Right cardiac atrium (tissue), 5 donors: ENCODE results near the gene RALGPS1. TPM values are rescaled to one million over a fixed set of nuclear protein-coding genes. Genes with fewer than 3 reads are reported as not detected.
A peak's percentile ranks its signal among the peaks of the same experiment; 100 is the strongest.

Experiments used
- ATAC-seq, 2 donors: fragments of 200-7000 bp; cut with Tn5 transposase; one replicate each; pipeline versions ENCODE4 v1.8.0 to v1.9.1; 2020; ENCODE audit warnings: moderate library complexity in 2 of 2, mild to moderate bottlenecking in 1 of 2
- DNase-seq, 3 donors: peaks; one replicate each; pipeline ENCODE4 v3.0.0-alpha.2; 2020
- H3K27ac ChIP-seq: one replicate; pipeline ENCODE4 v1.5.1; 2013; ENCODE audit warnings: mild to moderate bottlenecking, low read length, control low read depth, moderate library complexity
- H3K27me3 ChIP-seq: one replicate; pipeline ENCODE4 v1.6.1; 2013; ENCODE audit not compliant: control insufficient read depth, insufficient read depth
- H3K4me1 ChIP-seq: one replicate; pipeline ENCODE4 v1.6.1; 2013; ENCODE audit warnings: low read length; ENCODE audit not compliant: control insufficient read depth, insufficient read depth
- H3K4me3 ChIP-seq: one replicate; pipeline ENCODE4 v1.5.1; 2013; ENCODE audit warnings: low read length, control low read depth
- H3K9me3 ChIP-seq: one replicate; pipeline ENCODE4 v1.6.1; 2013; ENCODE audit warnings: low read length; ENCODE audit not compliant: control insufficient read depth
- WGBS: extraction: QIAGEN DNeasy Blood & Tissue Kit; methylation state at CpG from one replicate; pipeline ENCODE4 v1.1.7; 2013; 5-methylcytosine and 5-hydroxymethylcytosine counted together
- intact Hi-C, 4 donors: fragments of 100-400 bp; cut with DNase I; formaldehyde crosslinking; loops; one replicate each; pipeline versions ENCODE4 v1.11.0 to v1.14.0; 2022 to 2023
- polyA plus RNA-seq: library from polyadenylated mRNA; stranded (reverse); fragments of 200-250 nt; gene quantifications from one replicate; pipeline ENCODE4 v1.2.3, GENCODE V29; 2013
- total RNA-seq, 4 donors: library from RNA; stranded (reverse); fragmentation: NEBNext Ultra II Directional; extraction: Animal tissue kit (Norgen Biotek cat#: 25700); gene quantifications; one replicate each; pipeline ENCODE4 v1.2.1, GENCODE V29; 2021
- donor health status: healthy with polysubstance abuse.
- donor health status: DM: no; HTN: yes; CAD: no.
- donor health status: DM: no; HTN: no; CAD: no.
- donor health status: DM: no; HTN: yes; CAD: no; lungs with severe emphysema.
- donor health status: DM: yes; HTN: yes; CAD: no.

RALGPS1 gene
- total and polyA plus RNA-seq, 5 donors, result 10.8 to 19.5 (median 16.3) TPM

DNA sequence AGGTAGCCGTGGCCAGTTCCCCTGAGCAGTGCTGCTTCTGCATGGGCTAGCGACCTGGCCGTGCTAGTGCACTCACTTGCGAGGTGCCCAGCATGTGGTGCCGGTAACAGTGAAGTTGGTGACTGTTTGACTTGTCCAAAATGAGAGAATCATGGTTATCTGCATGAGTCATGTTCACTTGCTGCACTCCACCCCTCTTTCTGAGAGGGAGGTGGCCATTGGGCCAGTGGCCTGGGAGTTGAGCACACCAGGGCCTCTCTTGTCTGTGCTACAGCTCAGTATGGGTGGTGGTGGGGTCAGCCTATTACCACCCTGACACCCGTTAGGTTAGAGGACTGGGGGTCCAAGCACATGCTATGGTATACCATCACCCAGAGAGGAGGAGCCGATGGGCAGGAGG lies 294.6 kb downstream of the RALGPS1 start:
- H3K9me3 ChIP-seq, result no peaks in the 10 kb centered on the region
- WGBS, result 82% methylated on average over 7 of the region's 7 CpGs
- peak in 1 of 3 donors; percentile 27 for DNase-seq
- intact Hi-C loops, result no loop called here
- H3K27me3 ChIP-seq, result no peaks in the 10 kb centered on the region
- peak in 1 of 2 donors; percentile 45 for ATAC-seq
- H3K27ac ChIP-seq, result no peak overlapping the region
- H3K4me3 ChIP-seq, result no peak overlapping the region
- H3K4me1 ChIP-seq, result no peaks in the 10 kb centered on the region

DNA sequence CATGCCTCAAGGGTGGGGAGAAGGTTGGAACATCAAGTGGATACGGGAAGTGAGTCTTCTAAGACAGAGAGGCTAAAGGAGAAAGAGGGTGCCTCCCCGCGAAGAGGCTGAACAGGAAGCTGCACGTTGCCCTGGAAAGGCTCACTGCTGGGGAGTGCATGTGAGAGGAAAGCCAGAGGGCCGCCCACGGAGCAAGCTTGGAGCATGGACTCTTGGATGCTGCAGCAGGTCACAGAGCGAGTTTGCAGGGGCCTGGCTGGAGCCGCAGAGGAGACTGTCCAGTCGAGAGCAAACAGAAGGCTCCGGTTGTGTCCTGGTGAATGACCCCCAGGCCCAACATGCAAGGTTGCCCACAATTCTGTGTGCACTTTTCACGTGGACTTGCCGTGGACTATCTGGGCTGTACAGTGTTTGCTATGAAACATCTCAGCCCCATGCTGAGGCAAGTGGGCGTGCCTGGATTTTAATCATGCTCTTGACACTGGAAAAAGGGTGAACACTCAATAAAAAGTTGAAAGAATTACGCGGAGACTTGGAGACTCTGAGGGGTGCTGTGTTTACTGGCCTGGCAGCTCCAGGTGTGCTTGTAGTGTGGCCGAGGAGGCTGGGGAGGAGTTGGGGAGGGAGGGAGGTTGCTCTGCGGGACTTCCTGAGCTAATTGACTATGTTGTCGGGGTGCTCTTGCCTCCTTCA lies 295.5 kb downstream of the RALGPS1 start:
- DNase-seq, result peak in 2 of 3 donors; percentile 52 to 61
- Histone ChIP-seq H3K9me3 (no peaks in the 10 kb centered on the region), H3K27ac (no peak overlapping the region), H3K4me3 (no peak overlapping the region), H3K4me1 (no peaks in the 10 kb centered on the region), H3K27me3 (no peaks in the 10 kb centered on the region)
- WGBS, result 63% methylated on average over 18 of the region's 18 CpGs
- intact Hi-C loops, result loop anchor here in 1 of 4 donors (10.0 kb wide), 1 partner anchor 135 kb away; no protein-coding TSS in a partner anchor
- ATAC-seq, result no peak

DNA sequence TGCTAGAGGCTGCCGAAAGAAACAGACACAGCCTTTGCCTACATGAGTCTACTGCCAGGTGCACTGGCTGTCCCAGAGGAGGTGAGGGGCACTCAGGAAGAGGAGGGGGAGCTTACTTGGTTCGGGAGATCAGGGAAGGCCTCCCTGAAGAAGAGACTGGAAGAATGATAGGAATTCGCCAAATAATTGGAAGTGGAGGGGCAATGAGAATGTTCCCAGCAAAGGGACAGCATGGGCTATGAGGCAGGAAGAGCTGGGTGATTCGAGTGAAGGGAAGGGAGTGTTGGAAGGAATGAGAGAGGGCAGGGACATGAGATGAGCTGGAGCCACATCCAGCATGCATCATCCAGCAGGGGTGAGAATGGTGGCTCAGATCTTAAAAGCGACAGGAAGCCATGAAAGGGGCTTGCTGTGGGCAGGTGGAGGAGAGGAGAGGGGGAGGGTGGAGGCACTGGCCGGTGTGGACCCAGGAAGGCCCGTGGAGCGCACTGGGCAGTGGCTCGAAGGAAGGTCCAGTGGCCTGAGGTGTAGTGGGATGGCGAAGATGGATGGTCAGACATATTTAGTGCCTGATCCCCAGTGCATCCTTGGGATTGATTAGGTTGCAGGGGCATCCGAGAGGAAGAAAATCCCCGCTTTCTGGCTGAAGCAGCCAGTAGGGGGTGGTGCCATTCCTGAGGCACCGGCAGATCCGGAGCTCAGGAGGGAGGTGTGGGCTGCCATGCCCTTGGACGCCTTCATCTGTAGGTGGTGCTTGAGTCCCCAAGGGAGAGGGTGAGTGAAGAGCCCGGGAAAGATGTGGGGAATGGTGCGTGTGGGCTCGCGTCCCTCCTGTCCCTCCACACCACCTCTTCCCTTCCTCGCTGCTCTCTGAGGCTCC lies 296.5 kb downstream of the RALGPS1 start:
- Histone ChIP-seq H3K27me3 (no peaks in the 10 kb centered on the region), H3K27ac (no peak overlapping the region), H3K4me3 (no peak overlapping the region), H3K9me3 (no peaks in the 10 kb centered on the region), H3K4me1 (no peaks in the 10 kb centered on the region)
- WGBS, result 86% methylated on average over 20 of the region's 20 CpGs
- no peak for ATAC-seq
- DNase-seq, result peak in 1 of 3 donors; percentile 16
- intact Hi-C loops, result loop anchor here in 1 of 4 donors (10.0 kb wide), 1 partner anchor 134 kb away; no protein-coding TSS in a partner anchor

DNA sequence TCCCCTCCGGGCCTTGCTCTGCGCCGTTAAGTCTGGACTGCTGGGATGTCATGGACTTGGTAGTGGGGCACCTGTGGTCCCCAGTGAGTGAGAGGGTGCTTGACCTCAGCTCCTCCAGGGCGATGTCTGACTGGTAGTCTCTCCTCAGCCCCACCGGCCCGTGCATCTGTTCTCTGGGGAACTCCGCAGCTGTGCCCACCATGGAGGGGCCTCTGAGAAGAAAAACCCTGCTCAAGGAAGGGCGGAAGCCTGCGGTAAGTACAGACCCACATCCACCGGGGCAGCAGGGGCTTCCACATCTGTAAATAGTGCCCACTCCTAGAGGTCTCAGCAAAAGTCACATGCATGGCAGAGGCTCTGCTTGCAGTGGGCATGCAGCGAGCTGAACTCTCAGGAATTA lies 297.4 kb downstream of the RALGPS1 start:
- Histone ChIP-seq H3K4me3 (no peak overlapping the region), H3K27me3 (no peaks in the 10 kb centered on the region), H3K9me3 (no peaks in the 10 kb centered on the region), H3K4me1 (no peaks in the 10 kb centered on the region), H3K27ac (no peak overlapping the region)
- intact Hi-C loops, result loop anchor here in 1 of 4 donors (10.0 kb wide), 1 partner anchor 133 kb away; no protein-coding TSS in a partner anchor
- ATAC-seq (no peak), DNase-seq (peak in 1 of 3 donors; percentile 30)
- WGBS, result 96% methylated on average over 11 of the region's 11 CpGs

- ATAC-seq (no peak), DNase-seq (peak in 1 of 3 donors; percentile 36)
- intact Hi-C loops, result loop anchor here in 1 of 4 donors (10.0 kb wide), 1 partner anchor 132 kb away; no protein-coding TSS in a partner anchor
- Histone ChIP-seq H3K4me3 (no peak overlapping the region), H3K4me1 (no peaks in the 10 kb centered on the region), H3K27me3 (no peaks in the 10 kb centered on the region), H3K27ac (no peak overlapping the region), H3K9me3 (no peaks in the 10 kb centered on the region)
- WGBS, result 85% methylated on average over 9 of the region's 9 CpGs
Observed at GRCh38 chr9:127212453-127212852, 297.9 kb downstream of the RALGPS1 start.

DNA sequence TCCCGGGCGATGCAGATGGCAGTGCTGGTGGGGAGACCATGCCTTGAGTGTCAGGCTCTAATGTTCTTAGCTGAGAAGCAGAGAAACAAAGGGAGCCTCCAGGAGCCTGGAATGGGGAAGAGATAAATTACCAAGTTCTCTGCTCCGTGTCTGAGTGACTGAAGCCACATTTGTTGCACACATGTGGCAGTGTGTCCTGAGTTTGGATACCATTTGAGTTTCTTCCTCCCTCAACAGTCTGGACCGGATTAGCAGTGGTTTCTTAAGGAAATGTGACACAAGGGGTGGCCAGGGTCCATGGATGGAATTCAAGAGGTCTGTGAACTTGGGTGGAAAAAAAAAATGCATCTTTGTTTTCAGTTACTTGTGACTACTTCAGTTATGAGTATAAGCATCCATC lies 299.3 kb downstream of the RALGPS1 start:
- ATAC-seq (no peak), DNase-seq (no peak)
- no peaks in the 10 kb centered on the region for H3K9me3 ChIP-seq
- WGBS, result 76% methylated on average over 4 of the region's 4 CpGs
- intact Hi-C loops, result loop anchor here in 1 of 4 donors (10.0 kb wide), 1 partner anchor 131 kb away; no protein-coding TSS in a partner anchor
- no peak overlapping the region for H3K27ac ChIP-seq
- H3K4me1 ChIP-seq, result no peaks in the 10 kb centered on the region
- H3K4me3 ChIP-seq, result no peak overlapping the region
- H3K27me3 ChIP-seq, result no peaks in the 10 kb centered on the region

DNA sequence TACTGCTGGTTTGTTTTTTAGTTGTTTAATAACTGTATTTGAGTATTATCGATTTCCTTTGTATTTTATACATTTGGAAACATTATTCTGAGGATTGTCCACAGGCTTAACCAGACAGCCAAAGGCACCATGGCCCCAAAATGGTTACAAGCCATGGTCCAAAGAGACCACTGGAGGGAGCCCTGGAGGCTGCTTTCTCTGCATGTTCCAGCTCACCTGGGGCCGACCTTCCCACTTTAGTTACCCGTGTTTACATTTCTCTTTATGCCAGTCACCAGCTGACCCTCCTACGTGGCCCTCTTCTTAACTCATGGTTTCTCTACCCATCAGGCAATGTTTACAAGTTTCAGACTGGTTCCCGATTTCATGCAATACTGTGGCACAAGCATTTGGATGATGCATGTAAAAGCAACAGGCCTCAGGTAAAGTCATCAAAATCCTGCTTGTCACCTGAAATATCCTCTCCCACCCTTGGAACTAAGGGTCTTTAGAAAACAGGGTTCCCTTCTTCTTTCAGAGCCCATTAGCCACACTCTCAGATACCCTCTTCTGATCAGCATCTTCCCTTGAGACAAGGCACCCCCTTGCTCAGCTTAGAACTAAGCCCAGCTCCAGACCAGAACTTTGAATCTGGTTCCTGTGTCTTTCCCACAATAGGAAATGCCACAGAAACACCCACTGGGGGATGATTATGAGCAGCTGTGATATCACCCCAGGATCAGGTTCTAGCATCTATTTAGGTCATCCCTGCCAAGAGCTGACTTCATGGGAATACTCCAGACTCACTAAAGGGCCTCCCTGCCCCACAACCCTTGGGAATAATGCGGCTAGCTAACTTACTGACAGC lies 300.1 kb downstream of the RALGPS1 start:
- Histone ChIP-seq H3K27ac (no peak overlapping the region), H3K4me3 (no peak overlapping the region), H3K27me3 (no peaks in the 10 kb centered on the region), H3K9me3 (no peaks in the 10 kb centered on the region), H3K4me1 (no peaks in the 10 kb centered on the region)
- DNase-seq, result peak; percentile 44 to 73 (median 53)
- peak in 1 of 2 donors; percentile 34 for ATAC-seq
- intact Hi-C loops, result loop anchor here in 2 of 4 donors (5.0 to 10.0 kb wide), 2 partner anchors 130 to 133 kb away; no protein-coding TSS in a partner anchor
- 38% methylated on average over 6 of the region's 6 CpGs for WGBS

DNA sequence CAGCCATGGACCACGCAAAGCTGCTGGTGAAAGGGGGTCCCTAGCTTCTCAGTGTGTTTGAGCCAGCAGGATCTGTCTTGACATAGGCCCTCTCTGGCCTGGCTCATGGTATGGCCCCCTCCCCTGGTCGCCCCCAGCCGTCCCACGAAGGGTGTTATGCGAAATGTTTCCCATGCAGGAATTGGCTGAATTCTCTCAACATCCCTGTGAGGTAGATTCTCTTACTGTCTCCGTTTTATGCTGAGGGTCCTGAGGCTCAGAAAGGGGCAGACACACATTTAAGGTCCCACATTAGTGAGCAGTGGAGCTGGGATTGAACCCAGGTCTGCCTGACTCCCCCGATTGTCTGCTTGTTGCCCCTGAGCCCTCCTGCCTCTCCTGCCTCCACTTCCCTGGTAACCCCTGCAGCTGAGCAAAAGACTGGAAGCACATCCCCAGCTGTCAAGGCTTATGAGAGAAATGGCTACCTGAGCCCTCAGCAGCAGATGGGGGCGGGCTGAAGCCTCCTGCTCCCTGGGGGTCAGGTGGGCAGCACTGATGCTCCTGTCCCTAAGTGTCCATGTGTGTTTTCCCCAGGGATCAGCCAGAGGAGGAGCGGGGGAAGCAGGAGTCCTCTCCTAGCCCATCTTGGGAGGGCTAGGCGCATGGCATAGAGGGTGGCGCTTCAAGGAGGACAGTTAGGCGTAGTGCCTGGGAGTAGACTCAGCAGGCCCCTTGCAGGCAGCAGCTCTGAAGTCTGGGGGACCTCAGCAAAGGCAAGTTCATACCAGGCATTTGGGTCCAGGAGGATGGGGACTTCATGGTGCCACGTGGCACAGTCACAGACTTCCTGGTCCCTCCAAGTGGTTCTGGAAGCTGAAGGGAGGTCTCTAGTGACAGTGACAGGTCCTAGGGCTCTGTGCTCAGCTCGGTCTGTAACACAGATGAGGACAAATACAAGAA lies 301.0 kb downstream of the RALGPS1 start:
- Histone ChIP-seq H3K4me3 (no peak overlapping the region), H3K27me3 (no peaks in the 10 kb centered on the region), H3K9me3 (no peaks in the 10 kb centered on the region), H3K27ac (no peak overlapping the region), H3K4me1 (no peaks in the 10 kb centered on the region)
- 86% methylated on average over 14 of the region's 14 CpGs for WGBS
- ATAC-seq, result no peak
- intact Hi-C loops, result loop anchor here in 2 of 4 donors (5.0 to 10.0 kb wide), 2 partner anchors 129 to 132 kb away; no protein-coding TSS in a partner anchor
- DNase-seq, result peak in 1 of 3 donors; percentile 11

DNA sequence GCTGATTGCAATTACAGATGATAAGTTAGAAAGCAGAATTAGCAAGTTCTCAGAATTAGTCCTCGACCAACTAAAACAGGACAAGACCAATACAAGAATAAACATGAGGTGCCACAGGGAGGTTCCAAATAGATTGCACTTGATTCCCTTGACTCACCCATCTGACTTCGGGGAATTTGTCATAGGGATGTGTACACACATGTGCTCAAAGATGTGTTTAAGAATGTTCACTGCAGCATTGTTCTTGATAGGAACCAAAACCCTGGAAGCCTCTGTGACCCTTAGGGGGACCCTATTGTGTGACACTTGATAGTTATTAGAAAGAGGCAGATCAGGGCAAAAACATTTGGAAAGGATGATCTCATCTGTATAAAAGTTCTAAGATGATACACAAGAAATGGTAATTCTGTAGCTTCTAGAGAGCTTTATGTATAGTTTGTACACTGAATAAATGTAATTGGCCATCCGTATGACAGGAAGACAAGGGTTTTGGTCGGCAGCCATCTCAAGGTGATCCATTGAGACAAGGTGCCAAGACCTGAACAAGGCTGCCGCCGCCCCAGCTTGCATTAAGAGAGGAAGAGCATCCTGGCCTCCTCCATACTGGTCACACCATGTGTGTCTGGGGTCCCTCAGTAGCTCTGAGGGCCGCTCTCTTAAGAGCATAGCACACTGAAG lies 301.8 kb downstream of the RALGPS1 start:
- 92% methylated on average over 7 of the region's 7 CpGs for WGBS
- Histone ChIP-seq H3K4me1 (no peaks in the 10 kb centered on the region), H3K27ac (no peak overlapping the region), H3K27me3 (no peaks in the 10 kb centered on the region), H3K9me3 (no peaks in the 10 kb centered on the region), H3K4me3 (no peak overlapping the region)
- ATAC-seq (no peak), DNase-seq (no peak)
- intact Hi-C loops, result loop anchor here in 2 of 4 donors (5.0 to 10.0 kb wide), 2 partner anchors 128 to 131 kb away; no protein-coding TSS in a partner anchor
